Testis (tissue), 2 donors: Measurements from ENCODE around the gene ERCC3.

ENCODE experiments used
- POLR2A ChIP-seq: fragments of 450-650 bp; IDR thresholded peaks from one replicate; pipeline ENCODE4 v1.6.1; 2017; ENCODE audit warnings: antibody characterized with exemption, mild to moderate bottlenecking, moderate library complexity
- TF ChIP-seq, protein P1 (sequence below), 3 experiments: fragments of 450-650 bp in 2 of 3; fragments of 200-600 bp in 1 of 3; sonication (generic) in 1 of 3; IDR thresholded peaks; one replicate each; pipeline ENCODE4 v1.5.1; 2016 to 2019; ENCODE audit warnings: antibody characterized with exemption in 3 of 3, mild to moderate bottlenecking in 2 of 3, moderate library complexity in 1 of 3

DNA sequence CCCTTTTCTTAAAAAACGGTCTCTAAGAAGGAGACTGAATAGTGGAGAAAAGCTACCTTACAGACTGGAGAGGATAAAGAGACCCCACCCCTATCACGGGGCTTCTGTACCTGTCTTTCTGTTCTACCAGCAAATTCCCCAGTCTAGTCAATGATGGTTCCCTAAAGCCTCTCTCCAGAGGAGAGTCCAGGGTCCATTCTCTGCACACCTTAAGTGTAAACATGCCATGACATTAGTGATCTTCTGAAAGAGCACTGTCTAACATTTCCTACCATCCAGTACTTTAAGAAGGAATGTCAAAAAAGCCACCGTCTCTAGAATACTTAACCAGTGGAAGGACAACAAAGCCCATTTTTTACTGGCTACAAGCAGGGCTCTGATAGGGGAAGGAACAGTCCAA lies 17.0 kb upstream of the ERCC3 start:
- TF ChIP-seq, protein P1, sequence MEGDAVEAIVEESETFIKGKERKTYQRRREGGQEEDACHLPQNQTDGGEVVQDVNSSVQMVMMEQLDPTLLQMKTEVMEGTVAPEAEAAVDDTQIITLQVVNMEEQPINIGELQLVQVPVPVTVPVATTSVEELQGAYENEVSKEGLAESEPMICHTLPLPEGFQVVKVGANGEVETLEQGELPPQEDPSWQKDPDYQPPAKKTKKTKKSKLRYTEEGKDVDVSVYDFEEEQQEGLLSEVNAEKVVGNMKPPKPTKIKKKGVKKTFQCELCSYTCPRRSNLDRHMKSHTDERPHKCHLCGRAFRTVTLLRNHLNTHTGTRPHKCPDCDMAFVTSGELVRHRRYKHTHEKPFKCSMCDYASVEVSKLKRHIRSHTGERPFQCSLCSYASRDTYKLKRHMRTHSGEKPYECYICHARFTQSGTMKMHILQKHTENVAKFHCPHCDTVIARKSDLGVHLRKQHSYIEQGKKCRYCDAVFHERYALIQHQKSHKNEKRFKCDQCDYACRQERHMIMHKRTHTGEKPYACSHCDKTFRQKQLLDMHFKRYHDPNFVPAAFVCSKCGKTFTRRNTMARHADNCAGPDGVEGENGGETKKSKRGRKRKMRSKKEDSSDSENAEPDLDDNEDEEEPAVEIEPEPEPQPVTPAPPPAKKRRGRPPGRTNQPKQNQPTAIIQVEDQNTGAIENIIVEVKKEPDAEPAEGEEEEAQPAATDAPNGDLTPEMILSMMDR (IDR thresholded peaks at IDR 0.05), result no peak
- TF ChIP-seq POLR2A, result no peak
